Transverse colon (tissue), 4 donors: ENCODE results near the gene IFNG-AS1.

Experiments
- EP300 ChIP-seq: sonication (generic); formaldehyde crosslinking; IDR thresholded peaks from one replicate; pipeline ENCODE4 v1.6.1; 2017; ENCODE audit warnings: antibody characterized with exemption, low read depth
- POLR2A ChIP-seq: fragments of 450-650 bp; IDR thresholded peaks from one replicate; pipeline ENCODE4 v1.6.1; 2016; ENCODE audit warnings: antibody characterized with exemption, mild to moderate bottlenecking, moderate library complexity
- POLR2AphosphoS5 ChIP-seq, 3 donors: sonication (generic); formaldehyde crosslinking; IDR thresholded peaks; one replicate each; pipeline ENCODE4 v1.6.1; 2016; ENCODE audit warnings: antibody characterized with exemption in 3 of 3
- TF ChIP-seq, protein P1 (sequence below), 5 experiments: fragments of 200-600 bp in 3 of 5; fragments of 450-650 bp in 2 of 5; sonication (generic) in 3 of 5; IDR thresholded peaks; 1 replicate in 2 of 5; 2 replicates in 3 of 5; pipeline ENCODE4 v1.5.1; 2016 to 2017; ENCODE audit warnings: antibody characterized with exemption in 5 of 5, inconsistent platforms in 3 of 5, mild to moderate bottlenecking in 2 of 5, moderate library complexity in 1 of 5

GRCh38 chr12:67981287-67982162, 7.7 kb upstream of the IFNG-AS1 start:
- TF ChIP-seq, protein P1, sequence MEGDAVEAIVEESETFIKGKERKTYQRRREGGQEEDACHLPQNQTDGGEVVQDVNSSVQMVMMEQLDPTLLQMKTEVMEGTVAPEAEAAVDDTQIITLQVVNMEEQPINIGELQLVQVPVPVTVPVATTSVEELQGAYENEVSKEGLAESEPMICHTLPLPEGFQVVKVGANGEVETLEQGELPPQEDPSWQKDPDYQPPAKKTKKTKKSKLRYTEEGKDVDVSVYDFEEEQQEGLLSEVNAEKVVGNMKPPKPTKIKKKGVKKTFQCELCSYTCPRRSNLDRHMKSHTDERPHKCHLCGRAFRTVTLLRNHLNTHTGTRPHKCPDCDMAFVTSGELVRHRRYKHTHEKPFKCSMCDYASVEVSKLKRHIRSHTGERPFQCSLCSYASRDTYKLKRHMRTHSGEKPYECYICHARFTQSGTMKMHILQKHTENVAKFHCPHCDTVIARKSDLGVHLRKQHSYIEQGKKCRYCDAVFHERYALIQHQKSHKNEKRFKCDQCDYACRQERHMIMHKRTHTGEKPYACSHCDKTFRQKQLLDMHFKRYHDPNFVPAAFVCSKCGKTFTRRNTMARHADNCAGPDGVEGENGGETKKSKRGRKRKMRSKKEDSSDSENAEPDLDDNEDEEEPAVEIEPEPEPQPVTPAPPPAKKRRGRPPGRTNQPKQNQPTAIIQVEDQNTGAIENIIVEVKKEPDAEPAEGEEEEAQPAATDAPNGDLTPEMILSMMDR (IDR thresholded peaks at IDR 0.05) = no peak
- TF ChIP-seq POLR2AphosphoS5 (IDR thresholded peaks at IDR 0.05) = no peak
- TF ChIP-seq POLR2A = no peak
- no peak for TF ChIP-seq EP300
